HCT116 (cell line): ENCODE data around the gene ARNT2. TPM values are rescaled to one million over a fixed set of nuclear protein-coding genes. Genes with fewer than 3 reads are reported as not detected.

Source experiments
- ATAC-seq: fragments of 200-7000 bp; cut with Tn5 transposase; 2 replicates; pipeline ENCODE4 v1.9.1; 2020; ENCODE audit warnings: mild to moderate bottlenecking, moderate library complexity
- BruUV-seq: library from RNA; stranded (reverse); fragments of 400-500 nt; replicated peaks from 2 replicates; lab custom pipeline; 2021; lab: Mats Ljungman, UMichigan
- CTCF ChIA-PET: fragments of 300-600 bp; sonication (Branson Sonifier 250); formaldehyde crosslinking; loops from one replicate; lab custom pipeline; 2021; ENCODE audit warnings: antibody characterized with exemption; lab: Charles Lee
- POLR2A ChIA-PET: fragments of 300-600, 350-600 bp; sonication (Branson Sonifier 250); formaldehyde crosslinking; loops from one replicate; lab custom pipeline; 2021; ENCODE audit warnings: antibody characterized with exemption; lab: Charles Lee
- RAD21 ChIA-PET, 2 experiments: fragments of 300-600 bp; sonication (Branson Sonifier 250); formaldehyde crosslinking; loops; one replicate each; lab custom pipeline; 2023; ENCODE audit warnings: low total read pairs in 2 of 2; ENCODE audit not compliant: uncharacterized antibody in 2 of 2, unreplicated experiment in 2 of 2, low non-redundant PET in 1 of 2; lab: Charles Lee
- DNase-seq: peaks from one replicate; pipeline ENCODE4 v3.0.0-alpha.2; 2010; ENCODE audit warnings: low read depth, low spot score
- H2AFZ ChIP-seq: fragments of 200-600 bp; shearing (Covaris generic), sonication (generic); 2 replicates; pipeline ENCODE4 v1.6.1; 2017; ENCODE audit warnings: low read depth, mixed run types, mixed read lengths, antibody characterized with exemption, low read length; ENCODE audit not compliant: poor library complexity, severe bottlenecking
- H3K27ac ChIP-seq: 2 replicates; pipeline ENCODE4 v1.5.1; 2012; ENCODE audit warnings: low read depth, low read length
- H3K27me3 ChIP-seq: fragments of 200-600 bp; sonication (generic); 2 replicates; pipeline ENCODE4 v1.6.1; 2016; ENCODE audit warnings: mixed run types, low read length, mixed read lengths; ENCODE audit not compliant: insufficient read depth
- H3K36me3 ChIP-seq, 2 experiments: fragments of 200-500 bp in 1 of 2; fragments of 200-600 bp in 1 of 2; sonication (Bioruptor generic) in 1 of 2; sonication (generic) in 1 of 2; 2 replicates each; pipeline versions ENCODE4 v1.5.1 to v1.6.1; 2014 to 2016; ENCODE audit warnings: low read length in 2 of 2, inconsistent platforms in 1 of 2, mixed read lengths in 1 of 2, mixed run types in 1 of 2; ENCODE audit not compliant: insufficient read depth in 2 of 2, control insufficient read depth in 1 of 2
- H3K4me1 ChIP-seq, 2 experiments: fragments of 200-600 bp in 1 of 2; sonication (generic) in 1 of 2; 2 replicates each; pipeline versions ENCODE4 v1.5.1 to v1.6.1; 2012 to 2017; ENCODE audit warnings: low read length in 2 of 2, inconsistent platforms in 1 of 2, mild to moderate bottlenecking in 1 of 2, mixed read lengths in 1 of 2, mixed run types in 1 of 2, moderate library complexity in 1 of 2; ENCODE audit not compliant: insufficient read depth in 2 of 2, control insufficient read depth in 1 of 2
- H3K4me2 ChIP-seq: fragments of 200-600 bp; sonication (generic); 2 replicates; pipeline ENCODE4 v1.6.1; 2017; ENCODE audit warnings: mixed run types, low read length, mixed read lengths
- H3K4me3 ChIP-seq, 2 experiments: fragments of 200-600 bp in 1 of 2; sonication (generic) in 1 of 2; replicated peaks in 1 of 2; 2 replicates each; pipeline ENCODE4 v1.5.1; 2011 to 2016; ENCODE audit warnings: low read length in 2 of 2, control low read depth in 1 of 2, low read depth in 1 of 2, mild to moderate bottlenecking in 1 of 2, mixed read lengths in 1 of 2, mixed run types in 1 of 2
- H3K79me2 ChIP-seq: fragments of 200-600 bp; sonication (generic); 2 replicates; pipeline ENCODE4 v1.6.1; 2017; ENCODE audit warnings: mild to moderate bottlenecking, mixed run types, low read length, moderate library complexity, mixed read lengths; ENCODE audit not compliant: insufficient read depth
- H3K9ac ChIP-seq: fragments of 200-600 bp; sonication (generic); 2 replicates; pipeline ENCODE4 v1.6.1; 2016; ENCODE audit warnings: low read length, mixed read lengths
- H3K9me2 ChIP-seq: fragments of 200-600 bp; sonication (generic), shearing (Covaris generic); 2 replicates; pipeline ENCODE4 v1.6.1; 2017; ENCODE audit warnings: mixed run types, mild to moderate bottlenecking, moderate library complexity; ENCODE audit not compliant: insufficient read depth
- H3K9me3 ChIP-seq, 2 experiments: fragments of 200-500 bp in 1 of 2; fragments of 200-600 bp in 1 of 2; sonication (Bioruptor generic) in 1 of 2; sonication (generic) in 1 of 2; 2 replicates each; pipeline ENCODE4 v1.6.1; 2014 to 2017; ENCODE audit warnings: low read length in 2 of 2, mixed read lengths in 2 of 2, inconsistent platforms in 1 of 2, low read depth in 1 of 2, mild to moderate bottlenecking in 1 of 2, mixed run types in 1 of 2, moderate library complexity in 1 of 2; ENCODE audit not compliant: control insufficient read depth in 1 of 2, insufficient read depth in 1 of 2
- H4K20me1 ChIP-seq: fragments of 200-600 bp; sonication (generic), shearing (Covaris generic); 2 replicates; pipeline ENCODE4 v1.6.1; 2017; ENCODE audit warnings: mixed run types, mild to moderate bottlenecking, moderate library complexity; ENCODE audit not compliant: insufficient read depth
- CEBPB ChIP-seq: IDR thresholded peaks from 2 replicates; pipeline ENCODE4 v1.6.1; 2012; ENCODE audit warnings: low read depth
- EGR1 ChIP-seq: IDR thresholded peaks from 2 replicates; pipeline ENCODE4 v1.6.1; 2012; ENCODE audit warnings: low read depth
- ELF1 ChIP-seq: IDR thresholded peaks from 2 replicates; pipeline ENCODE4 v1.6.1; 2012; ENCODE audit warnings: low read depth, borderline replicate concordance
- EZH2phosphoT487 ChIP-seq: fragments of 200-600 bp; IDR thresholded peaks from 2 replicates; pipeline ENCODE4 v1.6.1; 2018; ENCODE audit warnings: antibody characterized with exemption, borderline replicate concordance
- POLR2AphosphoS5 ChIP-seq: IDR thresholded peaks from 2 replicates; pipeline ENCODE4 v1.6.1; 2011; ENCODE audit warnings: mild to moderate bottlenecking, low read depth, low read length, moderate library complexity
- SIN3A ChIP-seq: IDR thresholded peaks from 2 replicates; pipeline ENCODE4 v1.6.1; 2012; ENCODE audit warnings: low read depth
- SRF ChIP-seq: IDR thresholded peaks from 2 replicates; pipeline ENCODE4 v1.6.1; 2012; ENCODE audit warnings: low read depth
- YY1 ChIP-seq: IDR thresholded peaks from 2 replicates; pipeline ENCODE4 v1.6.1; 2011; ENCODE audit warnings: low read length, low read depth, moderate library complexity, mild to moderate bottlenecking; ENCODE audit not compliant: insufficient replicate concordance; ENCODE audit errors: extremely low read depth
- ZBTB33 ChIP-seq: IDR thresholded peaks from 2 replicates; pipeline ENCODE4 v1.6.1; 2011; ENCODE audit warnings: mild to moderate bottlenecking, low read length, moderate library complexity; ENCODE audit not compliant: insufficient replicate concordance; ENCODE audit errors: extremely low read depth
- ZNF274 ChIP-seq: fragments of 200-500 bp; sonication (Bioruptor generic); IDR thresholded peaks from 2 replicates; pipeline ENCODE4 v1.6.1; 2014; ENCODE audit warnings: mild to moderate bottlenecking, low read depth, low read length, inconsistent platforms
- intact Hi-C: fragments of 100-400 bp; cut with micrococcal nuclease; formaldehyde crosslinking; loops from 2 replicates; pipeline ENCODE4 v1.10.0; 2022
- total RNA-seq: library from RNA; stranded (reverse); gene quantifications from one replicate; pipeline ENCODE4 v1.2.1, GENCODE V29; 2021; ENCODE audit not compliant: unreplicated experiment
- TF ChIP-seq, protein P1 (sequence below), 3 experiments: fragments of 200-600 bp in 1 of 3; sonication (generic) in 1 of 3; IDR thresholded peaks in 2 of 3; conservative IDR thresholded peaks in 1 of 3; 2 replicates each; pipeline ENCODE4 v1.5.1; 2012 to 2017; ENCODE audit warnings: low read depth in 2 of 3, low read length in 2 of 3, antibody characterized with exemption in 1 of 3, borderline replicate concordance in 1 of 3, control low read depth in 1 of 3, mild to moderate bottlenecking in 1 of 3, mixed read lengths in 1 of 3, mixed run types in 1 of 3, moderate library complexity in 1 of 3; ENCODE audit not compliant: insufficient read depth in 1 of 3
- TF ChIP-seq, protein P2 (sequence below): IDR thresholded peaks from 2 replicates; pipeline ENCODE4 v1.6.1; 2012; ENCODE audit warnings: low read depth

Gene ARNT2
- total RNA-seq, 1 experiment from 2014 or later, result 3.0 TPM

GRCh38 chr15:80565398-80565797 is 161.2 kb downstream of the ARNT2 start:
- no peaks in the 10 kb centered on the region for H3K27me3 ChIP-seq
- DNase-seq, result no peak
- no peaks in the 10 kb centered on the region for H3K9me2 ChIP-seq
- H4K20me1 ChIP-seq, result no peaks in the 10 kb centered on the region
- no peaks in the 10 kb centered on the region for H3K9me3 ChIP-seq
- no peak overlapping the region for H3K4me2 ChIP-seq
- intact Hi-C loops, result loop anchor here (10.0 kb wide), 1 partner anchor 699 kb away; no protein-coding TSS in a partner anchor
- BruUV-seq, result no TSS peak
- ChIA-PET CTCF (interaction anchor here (4.8 kb wide), 1 partner anchor 212 kb away, joined by 136 read pairs; the partner anchor contains the start of gene CEMIP), RAD21 (no interaction called here)
- H2AFZ ChIP-seq, result no peak overlapping the region
- no peak for TF ChIP-seq ZBTB33
- TF ChIP-seq ELF1, result no peak
- no peak for TF ChIP-seq POLR2AphosphoS5
- no peak for TF ChIP-seq ZNF274
- TF ChIP-seq, protein P1, sequence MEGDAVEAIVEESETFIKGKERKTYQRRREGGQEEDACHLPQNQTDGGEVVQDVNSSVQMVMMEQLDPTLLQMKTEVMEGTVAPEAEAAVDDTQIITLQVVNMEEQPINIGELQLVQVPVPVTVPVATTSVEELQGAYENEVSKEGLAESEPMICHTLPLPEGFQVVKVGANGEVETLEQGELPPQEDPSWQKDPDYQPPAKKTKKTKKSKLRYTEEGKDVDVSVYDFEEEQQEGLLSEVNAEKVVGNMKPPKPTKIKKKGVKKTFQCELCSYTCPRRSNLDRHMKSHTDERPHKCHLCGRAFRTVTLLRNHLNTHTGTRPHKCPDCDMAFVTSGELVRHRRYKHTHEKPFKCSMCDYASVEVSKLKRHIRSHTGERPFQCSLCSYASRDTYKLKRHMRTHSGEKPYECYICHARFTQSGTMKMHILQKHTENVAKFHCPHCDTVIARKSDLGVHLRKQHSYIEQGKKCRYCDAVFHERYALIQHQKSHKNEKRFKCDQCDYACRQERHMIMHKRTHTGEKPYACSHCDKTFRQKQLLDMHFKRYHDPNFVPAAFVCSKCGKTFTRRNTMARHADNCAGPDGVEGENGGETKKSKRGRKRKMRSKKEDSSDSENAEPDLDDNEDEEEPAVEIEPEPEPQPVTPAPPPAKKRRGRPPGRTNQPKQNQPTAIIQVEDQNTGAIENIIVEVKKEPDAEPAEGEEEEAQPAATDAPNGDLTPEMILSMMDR (IDR thresholded peaks at IDR 0.05 in 2 of 3, conservative IDR thresholded peaks at IDR 0.05 in 1 of 3; ENCODE audit: borderline replicate concordance in 1 of 3, insufficient read depth in 1 of 3, low read depth in 2 of 3, low read length in 2 of 3), result no peak
- TF ChIP-seq EZH2phosphoT487, result no peak
- no peak for TF ChIP-seq CEBPB
- no peak for TF ChIP-seq SRF
- no peak for TF ChIP-seq SIN3A
- TF ChIP-seq YY1, result no peak
- TF ChIP-seq, protein P2, sequence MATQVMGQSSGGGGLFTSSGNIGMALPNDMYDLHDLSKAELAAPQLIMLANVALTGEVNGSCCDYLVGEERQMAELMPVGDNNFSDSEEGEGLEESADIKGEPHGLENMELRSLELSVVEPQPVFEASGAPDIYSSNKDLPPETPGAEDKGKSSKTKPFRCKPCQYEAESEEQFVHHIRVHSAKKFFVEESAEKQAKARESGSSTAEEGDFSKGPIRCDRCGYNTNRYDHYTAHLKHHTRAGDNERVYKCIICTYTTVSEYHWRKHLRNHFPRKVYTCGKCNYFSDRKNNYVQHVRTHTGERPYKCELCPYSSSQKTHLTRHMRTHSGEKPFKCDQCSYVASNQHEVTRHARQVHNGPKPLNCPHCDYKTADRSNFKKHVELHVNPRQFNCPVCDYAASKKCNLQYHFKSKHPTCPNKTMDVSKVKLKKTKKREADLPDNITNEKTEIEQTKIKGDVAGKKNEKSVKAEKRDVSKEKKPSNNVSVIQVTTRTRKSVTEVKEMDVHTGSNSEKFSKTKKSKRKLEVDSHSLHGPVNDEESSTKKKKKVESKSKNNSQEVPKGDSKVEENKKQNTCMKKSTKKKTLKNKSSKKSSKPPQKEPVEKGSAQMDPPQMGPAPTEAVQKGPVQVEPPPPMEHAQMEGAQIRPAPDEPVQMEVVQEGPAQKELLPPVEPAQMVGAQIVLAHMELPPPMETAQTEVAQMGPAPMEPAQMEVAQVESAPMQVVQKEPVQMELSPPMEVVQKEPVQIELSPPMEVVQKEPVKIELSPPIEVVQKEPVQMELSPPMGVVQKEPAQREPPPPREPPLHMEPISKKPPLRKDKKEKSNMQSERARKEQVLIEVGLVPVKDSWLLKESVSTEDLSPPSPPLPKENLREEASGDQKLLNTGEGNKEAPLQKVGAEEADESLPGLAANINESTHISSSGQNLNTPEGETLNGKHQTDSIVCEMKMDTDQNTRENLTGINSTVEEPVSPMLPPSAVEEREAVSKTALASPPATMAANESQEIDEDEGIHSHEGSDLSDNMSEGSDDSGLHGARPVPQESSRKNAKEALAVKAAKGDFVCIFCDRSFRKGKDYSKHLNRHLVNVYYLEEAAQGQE, result no peak
- no peak for TF ChIP-seq EGR1
- TF ChIP-seq, all 23 proteins: peak for 0
- POLR2A ChIA-PET, result interaction anchor here (1.2 kb wide), 1 partner anchor 211 kb away, joined by 4 read pairs; no protein-coding TSS in a partner anchor
- H3K27ac ChIP-seq, result no peak overlapping the region
- H3K4me1 ChIP-seq, result no peaks in the 10 kb centered on the region
- no peak for ATAC-seq
- H3K4me3 ChIP-seq, result no peak overlapping the region
- no peak overlapping the region for H3K9ac ChIP-seq
- H3K79me2 ChIP-seq, result no peaks in the 10 kb centered on the region
- H3K36me3 ChIP-seq, result no peaks in the 10 kb centered on the region
